Right lobe of liver (tissue), 4 donors: Measurements from ENCODE around the gene DNALI1.

Experiments used
- CTCF ChIP-seq, 4 donors: fragments of 200-600 bp in 3 of 4; fragments of 450-650 bp in 1 of 4; IDR thresholded peaks; one replicate each; pipeline versions ENCODE4 v1.5.1 to v1.8.0; 2016 to 2022; ENCODE audit warnings: antibody characterized with exemption in 4 of 4, mild to moderate bottlenecking in 2 of 4
- POLR2A ChIP-seq: fragments of 450-650 bp; IDR thresholded peaks from one replicate; pipeline ENCODE4 v1.6.1; 2017; ENCODE audit warnings: antibody characterized with exemption, mild to moderate bottlenecking
- donor health status: DM: no; HTN: no; CAD: no.
- donor health status: DM: no; HTN: no; CAD: no.
- donor health status: DM: no; HTN: yes; CAD: no.

GRCh38 chr1:37558411-37558810 is 1.7 kb downstream of the DNALI1 start:
- TF ChIP-seq CTCF (IDR thresholded peaks at IDR 0.05) = no peak
- TF ChIP-seq POLR2A = no peak
